ENCODE measurements around the gene PSMB7.

PSMB7 gene

GRCh38 chr9:124377551-124378406 lies 37.5 kb downstream of the PSMB7 start:
- no peak for DNase-seq

GRCh38 chr9:124376329-124376728 lies 38.9 kb downstream of the PSMB7 start:
- no peak for DNase-seq

- no peak for DNase-seq
These were observed 39.5 kb downstream of the PSMB7 start for GRCh38 chr9:124375726-124376125.

GRCh38 chr9:124373851-124374250 lies 41.4 kb downstream of the PSMB7 start:
- no peak for DNase-seq

- no peak for DNase-seq
These were observed 41.9 kb downstream of the PSMB7 start for GRCh38 chr9:124373386-124373785.

- DNase-seq: no peak
These were observed 43.2 kb downstream of the PSMB7 start for GRCh38 chr9:124372038-124372437.

- peak; percentile 55 for DNase-seq
These were observed 44.2 kb downstream of the PSMB7 start for GRCh38 chr9:124370896-124371582.

- no peak for DNase-seq
These were observed 45.9 kb downstream of the PSMB7 start for GRCh38 chr9:124369231-124369797.

- DNase-seq: no peak
These were observed 46.5 kb downstream of the PSMB7 start for GRCh38 chr9:124368692-124369091.

GRCh38 chr9:124366476-124367220 lies 48.6 kb downstream of the PSMB7 start:
- DNase-seq: peak; percentile 28

- no peak for DNase-seq
These were observed 50.2 kb downstream of the PSMB7 start for GRCh38 chr9:124365036-124365435.

GRCh38 chr9:124364141-124364540 lies 51.1 kb downstream of the PSMB7 start:
- no peak for DNase-seq

- DNase-seq: no peak
These were observed 51.7 kb downstream of the PSMB7 start for GRCh38 chr9:124363326-124364096.

GRCh38 chr9:124361128-124361527 lies 54.1 kb downstream of the PSMB7 start:
- DNase-seq: no peak

GRCh38 chr9:124359855-124360678 lies 55.2 kb downstream of the PSMB7 start:
- no peak for DNase-seq

- no peak for DNase-seq
These were observed 55.8 kb downstream of the PSMB7 start for GRCh38 chr9:124359426-124359825.

- no peak for DNase-seq
These were observed 56.6 kb downstream of the PSMB7 start for GRCh38 chr9:124358631-124359030.

GRCh38 chr9:124357721-124358361 lies 57.4 kb downstream of the PSMB7 start:
- DNase-seq: no peak

GRCh38 chr9:124356745-124357390 lies 58.4 kb downstream of the PSMB7 start:
- no peak for DNase-seq
